HepG2 (cell line): ENCODE results near the gene NAV3. TPM values are rescaled to one million over a fixed set of nuclear protein-coding genes. Genes with fewer than 3 reads are reported as not detected.

ENCODE experiments used
- ATAC-seq: fragments of 200-7000 bp; cut with Tn5 transposase; 3 replicates; pipeline ENCODE4 v1.9.1; 2020; ENCODE audit warnings: mild to moderate bottlenecking, moderate library complexity
- BruUV-seq: library from RNA; stranded (reverse); fragments of 400-500 nt; replicated peaks from 2 replicates; lab custom pipeline; 2021; lab: Mats Ljungman, UMichigan
- CTCF ChIA-PET: fragments of 300-600 bp; formaldehyde crosslinking; extraction: SDS; loops from one replicate; lab custom pipeline; 2021; ENCODE audit warnings: low total read pairs, inconsistent platforms, low intra/inter-chr PET ratio; lab: Yijun Ruan, JAX
- POLR2A ChIA-PET: fragments of 350-600 bp; sonication (Branson Sonifier 250); formaldehyde crosslinking; loops from one replicate; lab custom pipeline; 2020; ENCODE audit warnings: antibody characterized with exemption, inconsistent platforms; lab: Yijun Ruan, JAX
- DNase-seq: peaks from one replicate; pipeline ENCODE4 v3.0.0-alpha.2; 2015; ENCODE audit warnings: low spot score
- FAIRE-seq: peaks from 3 replicates; lab custom pipeline; 2011; peaks lifted over from hg19 to GRCh38; lab: Jason Lieb, UNC
- H2AFZ ChIP-seq: one replicate; pipeline ENCODE4 v1.6.1; 2011; ENCODE audit warnings: low read length, inconsistent platforms
- H3K27ac ChIP-seq: fragments of 300-600 bp; 3 replicates; pipeline ENCODE4 v1.8.0; 2011; ENCODE audit warnings: mixed run types, mild to moderate bottlenecking, mixed read lengths, low read length, inconsistent platforms; ENCODE audit not compliant: insufficient read depth; ENCODE audit errors: extremely low read length
- H3K27me3 ChIP-seq, 2 experiments: fragments of 200-600 bp in 1 of 2; 2 replicates in 1 of 2; 3 replicates in 1 of 2; pipeline versions ENCODE4 v1.6.0 to v1.8.0; 2011; ENCODE audit warnings: low read length in 2 of 2, mild to moderate bottlenecking in 2 of 2, moderate library complexity in 2 of 2, inconsistent platforms in 1 of 2; ENCODE audit not compliant: insufficient read depth in 2 of 2, control insufficient read depth in 1 of 2
- H3K36me3 ChIP-seq, 2 experiments: fragments of 200-600 bp in 1 of 2; replicated peaks in 1 of 2; 2 replicates in 1 of 2; 3 replicates in 1 of 2; pipeline versions ENCODE4 v1.5.1 to v1.8.0; 2011; ENCODE audit warnings: low read length in 2 of 2, inconsistent platforms in 1 of 2; ENCODE audit not compliant: insufficient read depth in 2 of 2, control insufficient read depth in 1 of 2
- H3K4me1 ChIP-seq: 2 replicates; pipeline ENCODE4 v1.5.1; 2012; ENCODE audit warnings: low read length, inconsistent platforms; ENCODE audit not compliant: insufficient read depth
- H3K4me2 ChIP-seq: 2 replicates; pipeline ENCODE4 v1.6.0; 2011; ENCODE audit warnings: low read depth, low read length, inconsistent platforms
- H3K4me3 ChIP-seq, 3 experiments: fragments of 200-600 bp in 1 of 3; sonication (generic), shearing (Covaris generic) in 1 of 3; replicated peaks in 1 of 3; 2 replicates each; pipeline ENCODE4 v1.5.1; 2011 to 2016; ENCODE audit warnings: low read length in 3 of 3, inconsistent platforms in 2 of 3, low read depth in 2 of 3, mild to moderate bottlenecking in 2 of 3, control low read depth in 1 of 3, mixed read lengths in 1 of 3; ENCODE audit not compliant: insufficient read depth in 1 of 3
- H3K79me2 ChIP-seq: one replicate; pipeline ENCODE4 v1.6.1; 2011; ENCODE audit warnings: low read length, inconsistent platforms; ENCODE audit not compliant: insufficient read depth
- H3K9ac ChIP-seq: 2 replicates; pipeline ENCODE4 v1.6.0; 2011; ENCODE audit warnings: mild to moderate bottlenecking, low read depth, low read length, inconsistent platforms; ENCODE audit not compliant: insufficient read depth
- H3K9me3 ChIP-seq: 2 replicates; pipeline ENCODE4 v1.5.1; 2012; ENCODE audit warnings: mild to moderate bottlenecking, low read length
- H4K20me1 ChIP-seq: 2 replicates; pipeline ENCODE4 v1.6.0; 2011; ENCODE audit warnings: inconsistent platforms, mild to moderate bottlenecking, low read length, moderate library complexity; ENCODE audit not compliant: insufficient read depth
- ATF7-NPFF ChIP-seq: sonication (generic); formaldehyde crosslinking; IDR thresholded peaks from 2 replicates; pipeline ENCODE4 v1.8.1; 2023; ENCODE audit warnings: mild to moderate bottlenecking, low read depth, missing genetic modification reagents, moderate library complexity
- CCDC6 ChIP-seq: sonication (generic); formaldehyde crosslinking; IDR thresholded peaks from 2 replicates; pipeline ENCODE4 v1.8.1; 2022; ENCODE audit warnings: mild to moderate bottlenecking, missing genetic modification reagents, moderate library complexity
- CREB1 ChIP-seq, 2 experiments: fragments of 450-650 bp in 1 of 2; IDR thresholded peaks; 2 replicates each; pipeline ENCODE4 v1.6.1; 2016 to 2017; ENCODE audit warnings: control low read depth in 1 of 2, mild to moderate bottlenecking in 1 of 2, missing compliant biosample characterization in 1 of 2, missing genetic modification characterization in 1 of 2
- GTF2F1 ChIP-seq: fragments of 150-350 bp; IDR thresholded peaks from 2 replicates; pipeline ENCODE4 v1.6.1; 2014; ENCODE audit warnings: low read length
- NFATC3 ChIP-seq: sonication (generic); formaldehyde crosslinking; IDR thresholded peaks from 2 replicates; pipeline ENCODE4 v1.5.1; 2020; ENCODE audit warnings: mild to moderate bottlenecking, missing genetic modification reagents
- SRF ChIP-seq: IDR thresholded peaks from 2 replicates; pipeline ENCODE4 v1.6.1; 2011; ENCODE audit warnings: mild to moderate bottlenecking, low read depth, low read length, moderate library complexity
- ZBTB14 ChIP-seq: sonication (generic); formaldehyde crosslinking; IDR thresholded peaks from 2 replicates; pipeline ENCODE4 v1.4.0; 2020; ENCODE audit warnings: missing genetic modification reagents
- ZNF10 ChIP-seq: sonication (generic); formaldehyde crosslinking; IDR thresholded peaks from 2 replicates; pipeline ENCODE4 v1.4.0; 2020; ENCODE audit warnings: mild to moderate bottlenecking, low read depth, missing genetic modification reagents, borderline replicate concordance
- ZNF276 ChIP-seq: sonication (generic); formaldehyde crosslinking; IDR thresholded peaks from 2 replicates; pipeline ENCODE4 v1.4.0; 2020; ENCODE audit warnings: mild to moderate bottlenecking, low read depth, missing genetic modification reagents
- ZNF501 ChIP-seq: sonication (generic); formaldehyde crosslinking; IDR thresholded peaks from 2 replicates; pipeline ENCODE4 v1.5.1; 2020; ENCODE audit warnings: mild to moderate bottlenecking, moderate library complexity, missing genetic modification reagents
- ZSCAN12 ChIP-seq: sonication (generic); formaldehyde crosslinking; IDR thresholded peaks from 2 replicates; pipeline ENCODE4 v1.9.0; 2021; ENCODE audit warnings: mild to moderate bottlenecking, missing genetic modification reagents
- WGBS: methylation state at CpG from one replicate; pipeline ENCODE4 v1.1.6; 2017; ENCODE audit warnings: low lambda C conversion rate; 5-methylcytosine and 5-hydroxymethylcytosine counted together
- in situ Hi-C: cut with HindIII; loops from 2 replicates; pipeline ENCODE4 v1.10.0; 2017; ENCODE audit warnings: low pct_unique_long_range_greater_than_20kb; ENCODE audit not compliant: extremely low pct_ligation_motif_present
- intact Hi-C: fragments of 100-400 bp; cut with micrococcal nuclease; formaldehyde crosslinking; loops from one replicate; pipeline ENCODE4 v1.10.0; 2022; ENCODE audit not compliant: unreplicated experiment
- polyA plus RNA-seq, 8 experiments: library from polyadenylated mRNA; depleted of rRNA in 3 of 8; stranded (reverse) in 7 of 8; unstranded in 1 of 8; fragments of >200 nt; fragmentation: Illumina TruSeq in 4 of 8; extraction: Trizol in 4 of 8; gene quantifications; 2 replicates each; pipeline versions ENCODE4 v1.2.1 to v1.2.3, GENCODE V29; 2011 to 2016; ENCODE audit warnings: low read depth in 4 of 8, missing spikeins in 1 of 8, mixed read lengths in 1 of 8; ENCODE audit not compliant: insufficient read depth in 1 of 8
- total RNA-seq, 5 experiments: library from RNA; depleted of rRNA; stranded (reverse); fragments of >200 nt; fragmentation: Illumina TruSeq; extraction: Trizol; gene quantifications; 2 replicates each; pipeline ENCODE4 v1.2.3, GENCODE V29; 2016; ENCODE audit warnings: low read depth in 1 of 5
- TF ChIP-seq, protein P1 (sequence below): sonication (generic); formaldehyde crosslinking; IDR thresholded peaks from 2 replicates; pipeline ENCODE4 v1.8.0; 2022; ENCODE audit warnings: missing genetic modification reagents, low read depth, mild to moderate bottlenecking, borderline replicate concordance
- TF ChIP-seq, protein P2 (sequence below): sonication (generic); IDR thresholded peaks from 2 replicates; pipeline ENCODE4 v1.6.1; 2016; ENCODE audit warnings: low read depth, borderline replicate concordance
- TF ChIP-seq, protein P3 (sequence below): sonication (generic); formaldehyde crosslinking; IDR thresholded peaks from 2 replicates; pipeline ENCODE4 v1.9.0; 2021; ENCODE audit warnings: missing genetic modification reagents, borderline replicate concordance

Gene NAV3
- total and polyA plus RNA-seq, 2 of the 13 experiments (the other 11 are each of a cell fraction or from before 2014, with no cell fraction given): 0.01 to 0.18 TPM

GRCh38 chr12:78036874-78037273 is 206.2 kb downstream of the NAV3 start (continued):
- TF ChIP-seq, protein P1, sequence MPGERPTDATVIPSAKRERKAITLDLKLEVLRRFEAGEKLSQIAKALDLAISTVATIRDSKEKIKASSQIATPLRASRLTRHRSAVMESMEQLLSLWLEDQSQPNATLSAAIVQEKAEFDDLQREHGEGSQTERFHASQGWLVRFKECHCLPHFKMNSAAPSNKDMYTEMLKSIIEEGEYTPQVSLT (CRISPR knock-in tag): no peak
- TF ChIP-seq SRF: no peak
- TF ChIP-seq ZSCAN12: no peak
- no peak for TF ChIP-seq NFATC3
- no peak for TF ChIP-seq ATF7-NPFF
- TF ChIP-seq, protein P2, sequence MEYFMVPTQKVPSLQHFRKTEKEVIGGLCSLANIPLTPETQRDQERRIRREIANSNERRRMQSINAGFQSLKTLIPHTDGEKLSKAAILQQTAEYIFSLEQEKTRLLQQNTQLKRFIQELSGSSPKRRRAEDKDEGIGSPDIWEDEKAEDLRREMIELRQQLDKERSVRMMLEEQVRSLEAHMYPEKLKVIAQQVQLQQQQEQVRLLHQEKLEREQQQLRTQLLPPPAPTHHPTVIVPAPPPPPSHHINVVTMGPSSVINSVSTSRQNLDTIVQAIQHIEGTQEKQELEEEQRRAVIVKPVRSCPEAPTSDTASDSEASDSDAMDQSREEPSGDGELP: no peak
- TF ChIP-seq ZNF276 (CRISPR knock-in tag): no peak
- TF ChIP-seq CCDC6 (CRISPR knock-in tag): no peak
- no peak for TF ChIP-seq ZNF10 (CRISPR knock-in tag)
- TF ChIP-seq, all 625 proteins: peak for 0

DNA sequence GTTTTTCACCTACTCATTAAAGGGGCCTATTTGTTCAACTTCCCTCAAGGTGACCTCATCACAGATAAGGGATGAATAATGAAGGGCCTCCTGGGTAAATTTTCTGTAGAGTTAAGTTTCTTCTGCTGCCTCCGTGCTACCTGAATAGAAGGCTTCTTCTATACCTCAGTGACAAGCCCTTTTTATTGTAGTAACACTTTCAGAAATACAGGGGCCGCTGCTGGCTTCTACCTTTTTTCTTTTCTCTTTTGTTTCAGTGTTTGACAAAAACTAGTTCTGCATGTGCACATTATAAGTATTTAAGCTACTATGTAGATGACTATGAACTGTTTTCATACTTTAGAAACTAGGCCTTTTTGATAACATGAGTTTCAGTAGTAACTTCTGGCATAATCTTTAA is 207.0 kb downstream of the NAV3 start:
- H3K79me2 ChIP-seq: no peaks in the 10 kb centered on the region
- FAIRE-seq: no peak
- H3K4me3 ChIP-seq: no peak overlapping the region
- no peak for DNase-seq
- no peak overlapping the region for H3K9ac ChIP-seq
- H4K20me1 ChIP-seq: no peaks in the 10 kb centered on the region
- H3K4me1 ChIP-seq: no peaks in the 10 kb centered on the region
- 24% methylated on average over 2 of the region's 2 CpGs for WGBS
- H3K4me2 ChIP-seq: no peak overlapping the region
- no peaks in the 10 kb centered on the region for H3K36me3 ChIP-seq
- ChIA-PET CTCF (no interaction called here), POLR2A (no interaction called here)
- no peak overlapping the region for H2AFZ ChIP-seq
- H3K9me3 ChIP-seq: no peaks in the 10 kb centered on the region
- intact Hi-C loops (no loop called here), in situ Hi-C loops (no loop called here)
- ATAC-seq: no peak
- no peak overlapping the region for H3K27ac ChIP-seq
- BruUV-seq: no TSS peak
- no peaks in the 10 kb centered on the region for H3K27me3 ChIP-seq
- TF ChIP-seq ZNF501 (CRISPR knock-in tag) (no peak), CREB1 (IDR thresholded peaks at IDR 0.05) (no peak), CREB1 (CRISPR knock-in tag; IDR thresholded peaks at IDR 0.05) (no peak), ZBTB14 (CRISPR knock-in tag) (no peak), GTF2F1 (no peak)
- TF ChIP-seq, protein P3, sequence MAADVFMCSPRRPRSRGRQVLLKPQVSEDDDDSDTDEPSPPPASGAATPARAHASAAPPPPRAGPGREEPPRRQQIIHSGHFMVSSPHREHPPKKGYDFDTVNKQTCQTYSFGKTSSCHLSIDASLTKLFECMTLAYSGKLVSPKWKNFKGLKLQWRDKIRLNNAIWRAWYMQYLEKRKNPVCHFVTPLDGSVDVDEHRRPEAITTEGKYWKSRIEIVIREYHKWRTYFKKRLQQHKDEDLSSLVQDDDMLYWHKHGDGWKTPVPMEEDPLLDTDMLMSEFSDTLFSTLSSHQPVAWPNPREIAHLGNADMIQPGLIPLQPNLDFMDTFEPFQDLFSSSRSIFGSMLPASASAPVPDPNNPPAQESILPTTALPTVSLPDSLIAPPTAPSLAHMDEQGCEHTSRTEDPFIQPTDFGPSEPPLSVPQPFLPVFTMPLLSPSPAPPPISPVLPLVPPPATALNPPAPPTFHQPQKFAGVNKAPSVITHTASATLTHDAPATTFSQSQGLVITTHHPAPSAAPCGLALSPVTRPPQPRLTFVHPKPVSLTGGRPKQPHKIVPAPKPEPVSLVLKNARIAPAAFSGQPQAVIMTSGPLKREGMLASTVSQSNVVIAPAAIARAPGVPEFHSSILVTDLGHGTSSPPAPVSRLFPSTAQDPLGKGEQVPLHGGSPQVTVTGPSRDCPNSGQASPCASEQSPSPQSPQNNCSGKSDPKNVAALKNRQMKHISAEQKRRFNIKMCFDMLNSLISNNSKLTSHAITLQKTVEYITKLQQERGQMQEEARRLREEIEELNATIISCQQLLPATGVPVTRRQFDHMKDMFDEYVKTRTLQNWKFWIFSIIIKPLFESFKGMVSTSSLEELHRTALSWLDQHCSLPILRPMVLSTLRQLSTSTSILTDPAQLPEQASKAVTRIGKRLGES (CRISPR knock-in tag): no peak
